RPMI8226 (cell line): Measurements from ENCODE around the gene DFFA.
A peak's percentile ranks its signal among the peaks of the same experiment; 100 is the strongest.
"Not testable (repeated sequence)": the region's sequence is repeated elsewhere in the genome, so short reads cannot be mapped to it uniquely, and the experiment has no call there.

Experiments used
- DNase-seq: peaks from one replicate; pipeline ENCODE4 v3.0.0-alpha.2; 2015

Gene DFFA

GRCh38 chr1:10457462-10457861 lies 14.9 kb downstream of the DFFA start:
- DNase-seq, result not testable (repeated sequence)

- DNase-seq, result no peak
These were observed 15.7 kb downstream of the DFFA start for GRCh38 chr1:10456661-10457060.

DNA sequence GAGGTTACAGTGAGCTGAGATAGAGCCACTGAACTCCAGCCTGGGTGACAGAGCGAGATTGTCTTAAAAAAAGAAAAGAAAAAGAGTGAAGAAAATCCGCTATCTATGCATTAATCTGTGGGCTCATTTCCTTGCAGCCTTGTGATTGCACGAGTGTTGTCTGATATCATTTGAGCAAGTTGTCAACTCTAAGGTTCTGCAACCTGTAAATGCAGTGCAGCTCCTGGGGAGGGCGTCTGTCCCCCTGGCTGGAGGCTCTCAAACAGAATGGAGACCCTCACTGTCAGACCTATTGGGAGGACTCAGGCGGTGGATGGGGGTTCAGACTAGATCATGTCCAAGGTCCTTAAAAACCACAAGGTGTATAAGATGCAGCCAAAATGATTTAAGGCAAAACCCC lies 16.3 kb downstream of the DFFA start:
- DNase-seq, result no peak

- DNase-seq, result no peak
These were observed 21.0 kb downstream of the DFFA start for GRCh38 chr1:10451287-10451686.

DNA sequence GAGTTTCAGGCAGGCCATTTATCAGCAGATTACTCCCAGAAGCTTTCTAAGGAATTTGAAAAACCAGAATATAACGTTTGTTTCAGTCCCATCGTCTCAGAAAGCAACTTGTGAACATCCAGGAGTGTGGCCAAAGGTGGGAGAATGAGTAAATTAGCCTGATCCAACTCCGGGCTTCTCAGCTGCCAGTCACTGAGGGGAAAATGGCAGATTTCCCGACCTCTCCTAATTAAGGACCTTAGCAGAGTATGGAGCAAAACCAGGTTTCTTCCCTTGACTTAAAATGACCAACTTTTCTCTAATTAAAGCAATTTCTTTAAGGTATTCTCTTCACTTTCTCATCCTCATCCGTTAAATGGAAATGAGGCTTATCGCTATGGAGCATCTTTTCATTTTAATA lies 21.5 kb downstream of the DFFA start:
- no peak for DNase-seq

DNA sequence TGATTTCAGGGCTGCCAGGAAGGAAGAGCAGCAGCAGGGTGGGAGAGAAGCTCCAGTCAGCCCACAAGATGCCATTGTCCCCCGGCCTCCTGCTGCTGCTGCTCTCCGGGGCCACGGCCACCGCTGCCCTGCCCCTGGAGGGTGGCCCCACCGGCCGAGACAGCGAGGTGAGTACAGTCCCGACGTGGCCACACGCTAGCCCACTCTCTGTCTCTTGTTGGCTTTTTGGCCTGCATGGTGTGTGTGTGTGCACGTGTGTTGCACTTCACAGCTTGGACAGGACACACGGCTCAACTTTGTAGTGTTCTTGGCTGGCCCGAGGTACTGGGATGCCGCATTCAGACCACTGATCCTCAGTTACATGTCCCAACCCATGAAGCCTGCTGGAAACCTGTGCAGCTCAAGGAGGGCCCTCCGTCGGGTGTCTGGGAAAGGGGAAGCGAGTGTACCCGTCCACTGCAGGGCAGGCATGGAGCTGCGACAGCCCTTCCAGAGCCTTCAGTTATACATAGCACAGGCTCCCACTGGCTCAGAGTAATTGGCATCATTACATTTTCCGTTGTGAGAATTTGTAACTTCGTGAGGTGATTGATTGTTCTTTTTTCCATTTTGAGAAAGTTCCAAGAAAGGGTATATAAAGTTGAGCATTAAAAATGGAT lies 22.0 kb downstream of the DFFA start:
- no peak for DNase-seq

DNA sequence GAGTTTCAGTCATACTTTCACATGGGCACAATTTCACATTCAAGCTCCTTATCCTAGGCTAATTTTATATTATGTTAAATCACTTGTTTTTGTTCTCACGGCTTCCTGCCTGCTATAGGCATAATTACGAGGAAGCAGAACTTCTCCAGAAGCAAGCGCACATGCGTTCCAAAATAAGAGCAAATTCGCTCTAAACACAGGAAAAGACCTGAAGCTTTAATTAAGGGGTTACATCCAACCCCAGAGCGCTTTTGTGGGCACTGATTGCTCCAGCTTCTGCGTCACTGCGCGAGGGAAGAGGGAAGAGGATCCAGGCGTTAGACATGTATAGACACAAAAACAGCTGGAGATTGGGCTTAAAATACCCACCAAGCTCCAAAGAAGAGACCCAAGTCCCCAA lies 22.6 kb downstream of the DFFA start, which contains the start of gene CORT:
CORT (plus strand) TSS at position 281 of the 400 bp plus-strand sequence. CDS start 193 bp downstream, outside the sequence.
- no peak for DNase-seq

DNA sequence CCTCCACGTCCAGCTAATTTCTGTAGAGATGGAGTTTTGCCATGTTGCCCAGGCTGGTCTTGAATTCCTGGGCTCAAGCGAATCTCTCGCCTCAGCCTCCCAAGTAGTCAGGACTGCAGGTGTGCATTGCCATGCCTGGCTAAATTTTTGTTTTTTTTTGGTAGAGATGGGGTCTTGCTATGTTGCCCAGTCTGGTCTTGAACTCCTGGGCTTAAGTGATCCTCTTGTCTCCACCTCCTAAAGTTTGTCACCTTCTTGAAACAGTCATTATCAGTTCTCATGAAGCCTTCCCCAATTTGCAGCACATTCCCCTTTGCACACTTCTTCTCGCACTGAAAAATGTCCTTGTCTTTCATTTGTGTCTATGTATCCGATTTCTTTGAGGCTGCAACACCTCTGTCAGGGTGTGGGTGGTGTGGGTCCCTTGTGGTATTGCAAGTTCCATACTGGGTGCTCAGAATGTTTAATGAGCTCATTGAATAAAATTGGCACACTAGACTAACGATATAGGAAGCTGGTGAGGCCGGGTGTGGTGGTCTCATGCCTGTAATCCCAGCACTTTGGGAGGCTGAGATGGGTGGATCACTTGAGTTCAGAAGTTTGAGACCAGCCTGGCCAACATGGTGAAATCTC lies 25.4 kb downstream of the DFFA start:
- DNase-seq, result no peak

DNA sequence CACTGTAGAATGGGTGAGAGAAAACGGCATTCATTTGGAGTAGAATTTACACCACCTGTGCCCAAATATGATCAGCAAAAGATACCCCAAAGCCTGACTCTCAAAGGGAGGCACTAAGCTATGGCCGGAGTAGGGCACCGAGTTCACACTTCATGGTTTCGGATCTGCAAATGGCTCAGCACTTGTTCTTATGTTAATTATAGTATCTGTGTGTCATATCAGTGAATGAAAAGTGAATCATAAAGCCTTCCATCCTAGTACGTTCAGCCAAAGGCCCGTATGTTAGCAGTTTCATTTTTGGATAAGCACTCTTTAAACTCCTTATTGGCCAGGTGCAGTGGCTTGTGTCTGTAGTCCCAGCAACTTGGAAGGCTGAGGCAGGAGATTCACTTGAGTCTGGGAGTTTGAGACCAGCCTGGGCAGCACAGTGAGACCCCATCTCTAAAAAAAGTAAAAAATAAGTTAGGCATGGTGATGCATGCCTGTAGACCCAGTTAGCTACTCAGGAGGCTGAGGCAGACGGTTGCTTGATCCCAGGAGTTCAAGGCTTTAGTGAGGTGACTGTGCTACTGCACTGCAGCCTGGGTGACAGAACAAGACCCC lies 27.4 kb downstream of the DFFA start:
- peak; percentile 46 for DNase-seq

DNA sequence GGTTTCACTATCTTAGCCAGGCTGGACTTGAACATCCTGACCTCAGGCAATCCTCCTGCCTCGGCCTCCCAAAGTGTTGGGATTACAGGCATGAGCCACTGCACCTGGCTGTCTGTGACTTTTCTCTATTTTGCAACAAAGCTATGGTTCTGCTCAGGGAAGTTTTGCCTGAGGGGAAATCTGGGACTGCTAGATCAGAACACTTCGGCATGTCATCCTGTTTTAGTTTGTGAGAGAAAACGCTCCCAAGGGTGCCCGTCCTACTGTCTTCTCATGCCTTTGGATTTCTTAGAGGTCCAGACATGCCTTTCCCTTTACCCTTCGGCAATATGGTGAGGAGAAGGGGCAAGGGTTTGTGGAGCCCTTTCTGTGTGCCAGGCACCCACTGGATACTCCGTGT lies 28.1 kb downstream of the DFFA start:
- DNase-seq, result no peak

DNA sequence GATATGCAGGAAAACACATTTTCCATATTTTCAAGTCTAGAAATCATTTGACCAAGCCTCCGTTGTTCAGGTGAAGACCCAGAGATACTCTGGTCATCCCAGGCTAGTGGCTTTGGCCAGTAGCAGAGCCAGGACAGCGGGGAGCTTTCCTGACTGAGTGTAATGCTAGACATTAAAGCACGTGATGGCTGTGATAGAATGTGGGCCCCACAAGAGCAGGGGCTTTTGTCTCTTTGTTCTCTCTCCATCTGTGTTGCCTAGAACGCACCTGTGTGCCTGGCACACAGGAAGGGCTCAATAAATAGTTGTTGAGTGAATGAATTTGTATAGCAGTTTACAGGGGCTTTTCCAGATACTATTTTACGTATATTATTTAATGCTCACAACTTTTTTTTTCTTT lies 31.5 kb downstream of the DFFA start:
- DNase-seq, result no peak

DNA sequence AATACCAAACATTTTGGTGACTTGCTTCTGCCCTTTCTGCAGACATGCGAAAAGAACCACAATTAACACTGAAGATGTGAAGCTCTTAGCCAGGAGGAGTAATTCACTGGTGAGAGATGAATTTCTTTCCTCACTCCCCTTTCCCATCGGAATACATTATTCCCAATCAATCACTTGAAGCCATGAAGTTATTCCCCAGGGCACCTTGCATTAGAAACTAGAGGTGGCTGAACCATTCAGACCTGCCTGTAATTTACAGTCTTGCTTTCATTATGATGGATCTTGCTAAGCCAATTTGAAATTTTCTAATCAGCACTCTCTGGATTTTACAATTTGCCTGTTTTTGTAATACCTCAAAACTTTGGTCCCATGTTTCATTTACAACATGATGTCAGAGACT lies 32.0 kb downstream of the DFFA start:
- no peak for DNase-seq

DNA sequence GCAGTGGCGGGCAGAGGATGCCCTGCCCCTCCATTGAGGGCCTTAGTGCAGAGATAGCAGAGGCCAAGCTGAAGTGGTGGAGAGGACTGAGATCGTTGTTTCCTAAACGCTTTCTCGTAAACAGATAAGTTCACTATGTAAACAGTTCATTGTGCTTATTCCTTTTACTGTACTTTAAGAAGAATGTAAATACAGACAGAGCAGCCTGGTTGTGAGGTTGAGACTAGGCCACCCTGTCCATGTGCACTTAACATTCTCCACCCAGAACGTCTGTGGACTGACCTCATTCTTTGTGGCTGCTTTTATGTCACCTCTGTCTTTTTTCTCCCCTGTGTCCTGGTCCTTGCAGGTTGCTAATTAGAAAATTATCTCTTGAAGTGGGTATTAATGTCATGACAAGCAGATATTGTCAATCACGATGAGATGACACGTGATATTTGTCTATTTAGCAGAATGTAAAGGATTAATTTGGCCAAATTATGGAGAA lies 33.6 kb downstream of the DFFA start:
- no peak for DNase-seq

DNA sequence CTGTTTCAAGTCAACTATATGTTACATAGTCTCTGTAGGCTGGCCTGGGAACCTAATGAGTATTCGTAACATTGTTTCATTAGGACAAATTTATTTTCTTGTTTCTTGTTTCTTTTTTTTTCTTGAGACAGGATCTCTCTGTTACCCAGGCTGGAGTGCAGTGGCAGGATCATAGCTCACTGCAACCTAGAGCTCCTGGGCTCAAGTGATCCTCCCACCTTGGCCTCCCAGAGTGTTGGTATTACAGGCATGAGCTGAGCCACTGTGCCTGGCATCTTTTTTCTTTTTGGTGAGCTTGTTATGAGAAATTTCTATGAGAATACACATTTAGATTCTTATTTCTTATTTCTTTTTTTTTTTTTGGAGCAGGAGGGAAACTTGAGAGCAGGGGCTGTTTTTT lies 35.3 kb downstream of the DFFA start:
- DNase-seq, result no peak

DNA sequence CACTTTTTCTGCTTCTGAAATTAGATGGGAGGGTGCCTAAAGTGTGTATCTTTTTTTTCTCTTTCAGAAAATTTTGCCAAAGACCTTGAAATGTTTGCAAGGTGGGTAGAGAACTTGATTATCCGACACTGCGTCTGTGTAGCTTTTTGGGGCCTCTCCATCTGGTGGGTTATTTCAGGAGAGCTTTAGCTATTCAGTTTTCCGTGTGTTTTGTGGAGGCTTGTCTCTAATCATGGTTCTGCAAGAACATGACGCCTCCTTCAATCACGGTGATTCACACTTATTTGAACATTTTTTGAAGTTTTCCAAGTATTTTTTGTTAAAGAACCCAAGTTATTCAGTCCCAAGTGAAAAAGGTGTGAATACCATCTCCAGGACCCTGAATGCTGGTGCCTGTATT lies 37.7 kb downstream of the DFFA start:
- DNase-seq, result no peak

DNA sequence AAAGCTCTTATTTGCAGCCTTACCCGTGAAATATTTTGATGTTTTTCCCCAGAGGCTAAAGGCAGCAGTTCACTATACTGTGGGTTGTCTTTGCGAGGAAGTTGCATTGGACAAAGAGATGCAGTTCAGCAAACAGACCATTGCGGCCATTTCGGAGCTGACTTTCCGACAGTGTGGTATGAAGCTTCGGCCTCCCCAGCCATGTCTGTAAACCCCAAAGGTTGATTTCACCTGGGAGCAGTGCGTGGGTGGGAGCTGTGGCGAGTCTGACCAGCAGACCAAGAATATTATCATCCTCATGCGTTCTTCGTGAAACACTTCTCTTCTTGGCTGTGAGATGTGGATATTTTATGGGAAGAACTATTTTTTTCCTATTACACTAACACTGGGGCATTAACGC lies 38.5 kb downstream of the DFFA start:
- DNase-seq, result no peak

DNA sequence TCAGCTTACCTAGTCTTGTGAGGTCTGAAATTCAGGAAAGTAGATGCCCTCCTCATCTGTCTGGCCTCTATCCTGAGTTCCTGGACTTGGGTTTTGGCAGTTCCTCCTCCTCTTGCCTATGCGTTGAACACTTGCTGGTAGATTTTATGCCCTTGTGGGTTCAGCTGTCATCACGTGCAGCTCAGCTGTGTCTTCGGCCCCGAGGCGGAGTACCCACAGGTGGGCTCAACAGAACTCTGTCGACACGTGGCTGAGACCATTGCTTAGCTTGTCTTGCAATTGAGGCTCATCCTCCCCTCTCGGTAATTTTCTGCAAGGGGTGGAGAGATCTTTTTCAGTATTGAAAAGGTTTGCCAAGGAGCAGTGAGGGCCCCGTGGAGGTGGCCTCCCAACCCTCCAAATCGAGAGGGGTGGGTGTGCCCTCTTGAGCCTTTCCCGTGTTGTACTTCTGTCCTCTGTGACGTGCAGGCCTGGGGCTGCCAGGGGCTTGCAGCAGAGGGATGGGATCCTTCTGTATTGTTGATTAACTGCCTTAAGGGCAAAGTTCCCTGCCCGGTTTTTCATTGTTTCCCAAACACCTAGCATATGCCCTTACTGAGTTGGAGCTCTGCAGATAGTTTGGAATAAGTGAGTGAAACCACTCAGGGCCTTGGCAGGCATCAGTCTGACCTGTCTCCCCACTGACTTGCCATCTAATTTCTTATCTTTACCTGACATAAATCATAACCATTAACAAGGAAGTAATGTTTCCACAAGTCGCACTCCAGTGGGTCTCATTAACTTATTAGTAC lies 39.2 kb downstream of the DFFA start:
- no peak for DNase-seq

- DNase-seq, result peak; percentile 53
These were observed 41.1 kb downstream of the DFFA start for GRCh38 chr1:10431070-10431730.

DNA sequence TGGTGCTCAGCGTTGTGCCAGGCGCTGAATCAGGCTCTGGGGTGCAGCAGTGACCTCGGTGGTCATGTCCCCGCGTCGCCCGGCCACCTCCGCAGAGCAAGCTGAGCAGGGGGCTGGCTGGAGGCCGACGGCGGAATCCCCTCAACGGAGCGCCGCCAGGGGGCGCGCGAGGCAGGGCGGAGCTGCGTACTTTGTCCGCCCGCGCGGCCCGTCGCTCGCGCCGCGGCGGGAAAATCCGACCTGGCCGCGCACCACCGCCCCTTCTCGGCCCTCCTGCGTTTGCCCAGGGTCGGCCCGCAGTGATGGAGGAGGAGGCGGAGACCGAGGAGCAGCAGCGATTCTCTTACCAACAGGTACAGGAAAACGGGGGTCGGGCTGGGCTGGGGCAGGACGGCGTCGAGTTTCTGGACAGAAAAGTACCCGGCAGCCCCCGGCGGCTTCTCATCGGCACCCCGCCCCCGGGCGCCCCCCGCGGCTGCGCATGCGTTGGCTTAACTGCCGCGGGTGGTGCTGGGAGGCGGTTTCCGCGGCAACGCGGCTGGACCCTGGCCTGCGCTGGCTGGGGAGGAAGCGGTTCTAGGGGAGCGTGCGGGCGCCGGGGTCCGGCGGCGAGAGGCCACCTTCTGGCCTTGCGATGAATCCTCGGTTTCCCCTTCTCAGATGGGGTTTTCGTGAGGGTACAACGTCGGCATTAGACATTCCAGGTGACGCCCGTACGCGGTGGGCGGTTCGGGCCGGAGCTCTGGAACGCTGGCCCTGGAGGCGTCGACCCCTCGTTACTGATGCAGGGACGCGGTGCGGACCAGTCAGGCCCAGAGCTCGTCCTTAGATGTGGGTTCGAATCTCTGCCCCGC lies 41.9 kb downstream of the DFFA start, which contains the start of gene CENPS:
CENPS (plus strand) TSS at position 218 of the 854 bp plus-strand sequence; CDS start at position 303, 85 bp downstream.
- DNase-seq, result peak; percentile 95

- DNase-seq, result no peak
These were observed 42.5 kb downstream of the DFFA start for GRCh38 chr1:10429868-10430215.

- no peak for DNase-seq
These were observed 43.3 kb downstream of the DFFA start for GRCh38 chr1:10428984-10429383.

- not testable (repeated sequence) for DNase-seq
These were observed 45.8 kb downstream of the DFFA start for GRCh38 chr1:10426535-10426848.
